ENCODE results near the gene EN2.

GRCh38 chr7:155422151-155422550, 35.8 kb upstream of the EN2 start:
- TF ChIP-seq CTCF (IDR thresholded peaks at IDR 0.05), result no peak
- no peak for TF ChIP-seq POLR2A (IDR thresholded peaks at IDR 0.05)

All from right lobe of liver (tissue), 4 donors.